GM19455 (cell line): ENCODE data around the gene SCAF1.

ENCODE experiments used
- ATAC-seq: cut with Tn5 transposase; IDR thresholded peaks from one replicate; pipeline ENCODE4 v1.9.1; 2021; ENCODE audit not compliant: unreplicated experiment

The SCAF1 gene

GRCh38 chr19:49684983-49685553, 43.1 kb downstream of the SCAF1 start:
- ATAC-seq = no peak

DNA sequence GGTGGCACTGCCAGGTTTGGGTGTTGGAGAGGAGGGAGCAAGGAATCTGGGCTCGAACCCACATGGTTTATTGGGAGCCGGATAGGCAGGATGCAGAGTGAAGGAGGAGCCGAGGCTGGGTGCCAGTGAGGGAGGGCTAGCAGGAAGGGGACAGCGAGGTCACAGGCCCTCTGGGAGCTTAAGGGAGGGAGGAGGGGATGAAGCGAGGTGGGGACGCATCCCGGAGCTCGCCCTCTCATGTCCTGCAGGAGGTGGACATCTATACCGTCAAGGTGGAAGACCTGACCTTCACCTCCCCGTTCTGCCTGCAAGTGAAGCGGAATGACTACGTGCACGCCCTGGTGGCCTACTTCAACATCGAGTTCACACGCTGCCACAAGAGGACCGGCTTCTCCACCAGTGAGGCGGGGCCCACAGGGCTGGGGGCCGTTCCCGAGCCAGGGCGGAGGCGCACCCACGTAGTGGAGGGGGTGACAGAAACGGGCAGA, 43.9 kb downstream of the SCAF1 start:
- no peak for ATAC-seq

DNA sequence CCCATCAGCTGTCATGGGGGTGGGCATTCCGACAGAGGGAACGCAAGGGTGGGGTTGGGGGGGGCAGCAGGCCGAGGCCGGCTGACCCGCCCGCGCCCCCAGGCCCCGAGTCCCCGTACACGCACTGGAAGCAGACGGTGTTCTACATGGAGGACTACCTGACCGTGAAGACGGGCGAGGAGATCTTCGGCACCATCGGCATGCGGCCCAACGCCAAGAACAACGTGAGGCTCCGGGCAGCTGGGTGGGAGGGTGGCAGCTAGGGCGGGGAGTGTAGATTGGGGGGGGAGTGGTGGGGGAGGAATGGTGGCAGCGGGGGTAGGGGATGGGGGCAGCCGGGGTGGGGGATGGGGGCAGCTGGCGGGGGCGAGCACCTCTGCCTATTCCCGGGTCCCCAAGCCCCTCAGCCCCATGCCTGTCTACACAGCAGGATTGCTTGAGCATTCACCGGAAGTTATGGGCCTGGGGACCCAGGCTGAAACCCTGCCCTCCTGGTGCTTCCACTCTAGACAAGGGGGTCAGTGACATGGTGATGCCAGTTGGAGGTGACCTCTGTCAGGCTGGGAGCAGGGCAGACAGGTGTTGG, 44.6 kb downstream of the SCAF1 start:
- ATAC-seq = no peak

- ATAC-seq = no peak
Measured at GRCh38 chr19:49687150-49687549, 45.1 kb downstream of the SCAF1 start.

DNA sequence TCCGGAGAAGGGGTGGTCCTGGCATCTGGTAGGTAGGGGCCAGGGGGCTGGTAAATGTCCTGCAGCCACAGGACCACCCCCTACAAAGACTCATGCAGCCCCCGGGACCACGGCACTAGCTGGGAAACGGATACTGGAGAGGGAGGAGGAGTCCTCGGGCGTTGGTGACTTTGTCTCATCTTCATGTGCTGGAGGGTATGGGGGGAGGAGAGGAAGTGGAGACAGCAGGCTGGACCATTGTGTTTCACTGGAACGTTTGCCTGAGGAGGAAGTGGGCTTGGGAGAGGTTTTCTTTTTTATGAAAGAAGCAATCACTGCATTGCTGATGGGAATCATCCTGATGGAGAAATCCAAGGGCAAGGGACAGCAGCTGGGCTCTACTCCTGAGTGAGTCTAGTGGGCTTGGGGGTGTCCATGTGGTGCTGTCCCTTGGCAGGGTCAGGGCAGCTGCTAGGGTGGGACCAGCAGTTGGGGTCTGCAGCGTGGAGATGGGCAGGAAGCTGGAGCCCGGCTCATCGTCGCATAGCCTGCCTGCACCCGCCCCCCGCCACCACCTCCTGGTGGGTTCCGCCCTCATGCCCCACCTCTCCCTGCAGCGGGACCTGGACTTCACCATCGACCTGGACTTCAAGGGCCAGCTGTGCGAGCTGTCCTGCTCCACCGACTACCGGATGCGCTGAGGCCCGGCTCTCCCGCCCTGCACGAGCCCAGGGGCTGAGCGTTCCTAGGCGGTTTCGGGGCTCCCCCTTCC, 45.7 kb downstream of the SCAF1 start:
- ATAC-seq = no peak

DNA sequence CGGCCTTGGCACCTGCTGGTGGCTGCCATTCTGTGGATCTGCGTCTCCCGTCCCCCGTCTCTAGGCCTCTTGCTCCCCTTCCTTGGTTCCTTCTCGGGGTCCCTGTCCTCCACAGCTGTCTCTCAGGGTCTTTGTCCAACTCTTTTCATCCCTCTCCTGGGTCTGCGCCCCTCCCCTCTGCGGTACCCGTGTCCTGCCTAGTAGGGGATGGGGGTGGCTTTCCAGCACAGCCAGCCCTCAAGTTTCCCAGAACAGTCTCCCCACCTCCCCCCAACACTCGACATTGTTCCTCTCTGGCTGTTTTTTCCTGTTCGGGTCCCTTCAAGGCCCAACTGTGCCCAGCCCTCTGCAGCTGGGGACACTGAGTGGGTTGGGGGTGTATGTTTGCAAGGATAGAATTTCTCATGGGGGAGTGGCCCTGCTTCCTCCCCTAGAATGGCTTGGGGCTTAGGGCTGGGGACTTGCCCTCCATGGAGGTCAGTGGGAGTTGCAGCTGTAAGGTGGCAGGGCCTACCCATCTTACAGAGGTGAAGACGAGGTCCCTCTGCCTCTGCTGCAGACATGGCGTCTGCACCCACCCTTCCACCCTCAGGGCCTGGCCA, 46.6 kb downstream of the SCAF1 start:
- ATAC-seq = no peak

GRCh38 chr19:49689133-49690078, 47.4 kb downstream of the SCAF1 start, which contains the start of gene ADM5:
TSS of gene ADM5 (plus strand) at chr19:49689594. CDS start at chr19:49689838, 244 bp downstream.
- ATAC-seq = no peak

DNA sequence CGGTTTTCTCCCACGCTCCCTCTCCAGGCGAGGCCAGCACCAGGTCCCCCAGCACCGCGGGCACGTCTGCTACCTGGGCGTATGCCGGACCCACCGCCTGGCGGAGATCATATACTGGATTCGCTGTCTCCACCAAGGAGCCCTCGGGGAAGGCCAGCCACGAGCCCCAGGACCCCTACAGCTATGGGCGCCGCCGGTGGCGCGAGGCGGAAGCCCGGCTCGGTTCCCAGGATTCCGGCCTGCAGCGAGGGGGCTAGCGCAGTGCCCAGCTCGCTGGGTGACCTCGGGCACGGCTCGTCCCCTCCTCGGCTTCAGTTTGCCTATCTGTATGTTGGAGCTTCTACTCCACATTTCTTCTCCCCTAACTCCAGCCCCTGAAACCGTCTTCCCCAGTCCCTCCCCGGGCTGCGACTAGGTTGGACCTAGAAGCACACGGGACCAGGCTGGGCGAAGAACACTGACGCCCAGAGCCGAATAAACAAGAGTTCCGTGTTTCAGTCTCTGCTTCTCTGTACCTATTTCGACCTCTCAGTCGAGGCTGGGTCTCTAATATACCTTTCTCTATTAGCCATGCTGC, 48.2 kb downstream of the SCAF1 start:
- ATAC-seq = no peak

DNA sequence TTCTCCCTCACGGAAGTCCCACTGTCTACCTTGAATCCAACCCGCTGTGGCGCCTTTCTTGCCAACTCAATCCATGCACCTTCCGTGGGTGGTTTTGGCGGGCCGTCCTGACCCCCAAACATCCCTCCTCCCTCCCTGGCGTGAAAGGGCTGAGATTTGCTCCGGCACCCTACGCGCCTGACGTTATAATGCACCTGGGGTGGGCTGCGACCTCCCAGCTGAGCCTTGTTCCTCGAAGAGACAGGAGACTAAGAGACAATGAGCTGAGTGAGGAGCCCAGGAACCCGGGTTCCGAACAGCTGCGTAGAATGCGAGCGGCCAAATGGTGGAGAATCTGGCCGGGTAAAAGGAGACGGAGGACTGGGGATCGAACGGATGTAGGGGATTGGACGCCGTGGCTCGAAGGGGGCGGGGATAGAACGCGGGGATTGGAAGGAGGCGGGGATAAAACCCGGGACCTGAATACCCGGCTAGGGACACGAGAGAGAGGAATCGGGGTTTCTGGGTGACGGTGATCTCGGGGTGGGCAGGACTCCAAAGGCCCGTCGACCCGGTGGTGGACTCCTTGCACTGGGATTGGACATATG, 48.7 kb downstream of the SCAF1 start, which contains the start of gene CPT1C:
TSS of gene CPT1C (plus strand) at position 461 of the 587 bp plus-strand sequence. CDS start 1,137 bp downstream, outside the sequence.
- ATAC-seq = no peak

GRCh38 chr19:49691243-49692146, 49.5 kb downstream of the SCAF1 start:
- no peak for ATAC-seq

DNA sequence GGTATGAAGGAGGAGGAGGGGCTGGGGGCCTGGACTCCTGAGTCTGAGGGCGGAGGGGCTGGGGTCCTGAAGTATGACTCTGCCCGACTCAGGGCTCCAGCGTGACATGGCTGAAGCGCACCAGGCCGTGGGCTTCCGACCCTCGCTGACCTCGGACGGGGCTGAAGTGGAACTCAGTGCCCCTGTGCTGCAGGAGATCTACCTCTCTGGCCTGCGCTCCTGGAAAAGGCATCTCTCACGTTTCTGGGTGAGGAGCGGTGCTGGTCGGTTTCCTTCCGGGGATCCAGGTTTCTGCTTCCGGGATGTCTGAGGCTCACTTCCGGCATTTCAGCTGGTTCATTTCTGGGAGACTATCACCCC, 50.1 kb downstream of the SCAF1 start:
- ATAC-seq = no peak

GRCh38 chr19:49696115-49696514, 54.1 kb downstream of the SCAF1 start:
- ATAC-seq = no peak

- no peak for ATAC-seq
Measured at GRCh38 chr19:49696865-49697264, 54.9 kb downstream of the SCAF1 start.

GRCh38 chr19:49699364-49699763, 57.4 kb downstream of the SCAF1 start:
- ATAC-seq = no peak

DNA sequence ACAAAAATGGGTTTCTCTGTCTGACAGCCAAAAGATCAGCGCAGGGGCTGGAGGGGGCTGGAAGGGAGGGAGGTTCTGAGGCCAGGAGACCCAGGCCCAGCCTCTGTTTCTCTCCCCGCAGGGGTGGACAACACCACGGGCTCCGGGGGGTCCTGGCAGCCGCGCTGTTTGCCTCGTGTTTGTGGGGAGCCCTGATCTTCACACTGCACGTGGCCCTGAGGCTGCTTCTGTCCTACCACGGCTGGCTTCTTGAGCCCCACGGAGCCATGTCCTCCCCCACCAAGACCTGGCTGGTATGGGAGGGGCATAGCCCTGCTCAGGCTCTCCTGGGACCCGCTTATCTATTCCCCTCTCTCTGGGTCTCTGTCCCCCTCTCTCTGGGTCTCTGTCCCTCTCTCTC, 58.6 kb downstream of the SCAF1 start:
- no peak for ATAC-seq

- ATAC-seq = no peak
Measured at GRCh38 chr19:49701271-49701786, 59.3 kb downstream of the SCAF1 start.

- no peak for ATAC-seq
Measured at GRCh38 chr19:49704888-49705642, 63.1 kb downstream of the SCAF1 start.

DNA sequence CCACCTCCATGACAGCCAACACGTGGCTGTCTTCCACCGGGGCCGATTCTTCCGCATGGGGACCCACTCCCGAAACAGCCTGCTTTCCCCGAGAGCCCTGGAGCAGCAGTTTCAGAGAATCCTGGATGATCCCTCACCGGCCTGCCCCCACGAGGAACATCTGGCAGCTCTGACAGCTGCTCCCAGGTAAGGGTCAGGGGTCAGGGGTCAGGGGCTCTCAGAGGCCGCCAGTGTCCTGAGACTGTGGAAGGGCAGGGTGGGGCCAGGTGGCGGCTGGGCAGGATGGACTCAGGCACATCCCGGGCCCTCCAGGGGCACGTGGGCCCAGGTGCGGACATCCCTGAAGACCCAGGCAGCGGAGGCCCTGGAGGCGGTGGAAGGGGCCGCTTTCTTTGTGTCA, 63.9 kb downstream of the SCAF1 start:
- no peak for ATAC-seq
